Lung (tissue), 12 donors: ENCODE data around the gene EPHB2. TPM values are rescaled to one million over a fixed set of nuclear protein-coding genes. Genes with fewer than 3 reads are reported as not detected.
"Not testable (repeated sequence)": the region's sequence is repeated elsewhere in the genome, so short reads cannot be mapped to it uniquely, and the experiment has no call there.

Source experiments
- ATAC-seq: fragments of 200-7000 bp; cut with Tn5 transposase; one replicate; pipeline ENCODE4 v1.9.1; 2020; ENCODE audit warnings: moderate number of reproducible peaks; ENCODE audit not compliant: insufficient read depth, low FRiP score
- DNase-seq, 3 donors: peaks; one replicate each; pipeline ENCODE4 v3.0.0-alpha.2; 2013 to 2017
- H3K27ac ChIP-seq, 2 donors: one replicate each; pipeline ENCODE4 v1.5.1; 2013; ENCODE audit warnings: mild to moderate bottlenecking in 2 of 2, moderate library complexity in 2 of 2, control low read depth in 1 of 2, inconsistent platforms in 1 of 2, low read depth in 1 of 2, low read length in 1 of 2
- H3K27me3 ChIP-seq, 3 donors: one replicate each; pipeline ENCODE4 v1.5.1; 2013; ENCODE audit warnings: low read length in 2 of 3; ENCODE audit not compliant: control insufficient read depth in 3 of 3, insufficient read depth in 3 of 3
- H3K36me3 ChIP-seq, 4 donors: one replicate each; pipeline ENCODE4 v1.5.1; 2013; ENCODE audit warnings: low read length in 4 of 4, mild to moderate bottlenecking in 1 of 4, moderate library complexity in 1 of 4; ENCODE audit not compliant: control insufficient read depth in 4 of 4, insufficient read depth in 4 of 4
- H3K4me1 ChIP-seq, 5 donors: one replicate each; pipeline ENCODE4 v1.5.1; 2013; ENCODE audit warnings: low read length in 5 of 5, mild to moderate bottlenecking in 2 of 5, moderate library complexity in 1 of 5; ENCODE audit not compliant: control insufficient read depth in 5 of 5, insufficient read depth in 5 of 5
- H3K4me3 ChIP-seq: one replicate; pipeline ENCODE4 v1.5.1; 2013; ENCODE audit warnings: mild to moderate bottlenecking, control low read depth, moderate library complexity
- H3K9ac ChIP-seq, 2 donors: one replicate each; pipeline ENCODE4 v1.5.1; 2013; ENCODE audit warnings: low read length in 2 of 2, control low read depth in 1 of 2; ENCODE audit not compliant: insufficient read depth in 1 of 2
- H3K9me3 ChIP-seq, 4 donors: one replicate each; pipeline ENCODE4 v1.5.1; 2013; ENCODE audit warnings: low read length in 3 of 4, mild to moderate bottlenecking in 1 of 4, moderate library complexity in 1 of 4; ENCODE audit not compliant: control insufficient read depth in 4 of 4, insufficient read depth in 3 of 4
- CTCF ChIP-seq: IDR thresholded peaks from 2 replicates; pipeline ENCODE4 v1.5.1; 2012; ENCODE audit warnings: mild to moderate bottlenecking; ENCODE audit errors: control extremely low read depth, extremely low read depth
- WGBS, 2 donors: extraction: QIAGEN DNeasy Blood & Tissue Kit; methylation state at CpG; one replicate each; pipeline ENCODE4 v1.1.7; 2013; 5-methylcytosine and 5-hydroxymethylcytosine counted together
- polyA plus RNA-seq, 2 donors: library from polyadenylated mRNA; stranded (reverse); fragments of 200-250 nt; gene quantifications; one replicate each; pipeline ENCODE4 v1.2.1, GENCODE V29; 2013
- total RNA-seq, 2 donors: library from RNA; depleted of rRNA in 1 of 2; stranded (reverse); fragments of >200 nt in 1 of 2; gene quantifications; one replicate each; pipeline ENCODE4 v1.2.1, GENCODE V29; 2014 to 2021
- donor health status: control.
- donor health status: control.
- donor health status: Bipolar disorder and iron deficiency.
- donor health status: healthy.
- donor health status: DM: yes; HTN: yes; CAD: no.

The EPHB2 gene
- total and polyA plus RNA-seq, 4 donors = 1.2 to 8.5 (median 5.8) TPM

- Histone ChIP-seq H3K9me3 (no peaks in the 10 kb centered on the region), H3K4me3 (no peak overlapping the region), H3K4me1 (peaks cover 0 to 3% (median 0%) of the 10 kb centered on the region in 5 donors), H3K9ac (no peak overlapping the region), H3K27ac (no peak overlapping the region), H3K27me3 (peaks cover 0 to 3% (median 0%) of the 10 kb centered on the region in 3 donors), H3K36me3 (no peaks in the 10 kb centered on the region)
- DNase-seq (no peak), ATAC-seq (no peak)
- WGBS, 2 donors = 53 to 55% methylated on average over 1 of the region's 1 CpG
- no peak for TF ChIP-seq CTCF
Measured at GRCh38 chr1:22674410-22674749, 36.3 kb upstream of the EPHB2 start.

- H3K27ac ChIP-seq, H3K27me3 ChIP-seq, H3K9me3 ChIP-seq, H3K4me1 ChIP-seq, ATAC-seq, H3K36me3 ChIP-seq, H3K9ac ChIP-seq, DNase-seq, H3K4me3 ChIP-seq: not testable (repeated sequence)
- 88 to 95% methylated on average over 15 of the region's 15 CpGs for WGBS, 2 donors
Measured at GRCh38 chr1:22676151-22676550, 34.5 kb upstream of the EPHB2 start.

- no peak overlapping the region for H3K9ac ChIP-seq
- no peak overlapping the region for H3K27ac ChIP-seq
- peaks cover 0 to 3% (median 0%) of the 10 kb centered on the region in 5 donors for H3K4me1 ChIP-seq
- H3K36me3 ChIP-seq = no peaks in the 10 kb centered on the region
- no peaks in the 10 kb centered on the region for H3K9me3 ChIP-seq
- TF ChIP-seq CTCF = no peak
- ATAC-seq (no peak), DNase-seq (no peak)
- WGBS, 2 donors = 68 to 79% methylated on average over 36 to 37 of the region's 37 CpGs
- peaks cover 0 to 3% (median 0%) of the 10 kb centered on the region in 3 donors for H3K27me3 ChIP-seq
- H3K4me3 ChIP-seq = no peak overlapping the region
Measured at GRCh38 chr1:22676916-22677583, 33.6 kb upstream of the EPHB2 start.

- H3K9me3 ChIP-seq = no peaks in the 10 kb centered on the region
- no peak overlapping the region for H3K27ac ChIP-seq
- no peak overlapping the region for H3K4me3 ChIP-seq
- no peak overlapping the region for H3K9ac ChIP-seq
- H3K36me3 ChIP-seq = no peaks in the 10 kb centered on the region
- no peaks in the 10 kb centered on the region for H3K27me3 ChIP-seq
- no peak for TF ChIP-seq CTCF
- no peak for DNase-seq
- no peak for ATAC-seq
- peaks cover 0 to 3% (median 0%) of the 10 kb centered on the region in 5 donors for H3K4me1 ChIP-seq
- WGBS, 2 donors = 82 to 84% methylated on average over 13 of the region's 13 CpGs
Measured at GRCh38 chr1:22677931-22678896, 32.4 kb upstream of the EPHB2 start.
